Measurements from ENCODE around the gene SUGP2.

- TF ChIP-seq POLR2AphosphoS5 (IDR thresholded peaks at IDR 0.05) (no peak), CTCF (IDR thresholded peaks at IDR 0.05) (no peak), POLR2A (IDR thresholded peaks at IDR 0.05) (no peak), EP300 (IDR thresholded peaks at IDR 0.05) (no peak)
Observed at GRCh38 chr19:18946335-18946734, 87.0 kb downstream of the SUGP2 start.

All from upper lobe of left lung (tissue), 4 donors.